Measurements from ENCODE around the gene HSPBAP1.

GRCh38 chr3:122725106-122725505 is 68.5 kb downstream of the HSPBAP1 start:
- TF ChIP-seq, protein P1, sequence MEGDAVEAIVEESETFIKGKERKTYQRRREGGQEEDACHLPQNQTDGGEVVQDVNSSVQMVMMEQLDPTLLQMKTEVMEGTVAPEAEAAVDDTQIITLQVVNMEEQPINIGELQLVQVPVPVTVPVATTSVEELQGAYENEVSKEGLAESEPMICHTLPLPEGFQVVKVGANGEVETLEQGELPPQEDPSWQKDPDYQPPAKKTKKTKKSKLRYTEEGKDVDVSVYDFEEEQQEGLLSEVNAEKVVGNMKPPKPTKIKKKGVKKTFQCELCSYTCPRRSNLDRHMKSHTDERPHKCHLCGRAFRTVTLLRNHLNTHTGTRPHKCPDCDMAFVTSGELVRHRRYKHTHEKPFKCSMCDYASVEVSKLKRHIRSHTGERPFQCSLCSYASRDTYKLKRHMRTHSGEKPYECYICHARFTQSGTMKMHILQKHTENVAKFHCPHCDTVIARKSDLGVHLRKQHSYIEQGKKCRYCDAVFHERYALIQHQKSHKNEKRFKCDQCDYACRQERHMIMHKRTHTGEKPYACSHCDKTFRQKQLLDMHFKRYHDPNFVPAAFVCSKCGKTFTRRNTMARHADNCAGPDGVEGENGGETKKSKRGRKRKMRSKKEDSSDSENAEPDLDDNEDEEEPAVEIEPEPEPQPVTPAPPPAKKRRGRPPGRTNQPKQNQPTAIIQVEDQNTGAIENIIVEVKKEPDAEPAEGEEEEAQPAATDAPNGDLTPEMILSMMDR (conservative IDR thresholded peaks at IDR 0.05; ENCODE audit: low read length) = no peak
- TF ChIP-seq EZH2phosphoT487 (IDR thresholded peaks at IDR 0.05; ENCODE audit: borderline replicate concordance) = no peak
